ENCODE results near the gene ZNF784.

ZNF784 gene

GRCh38 chr19:55652311-55653128, 28.2 kb upstream of the ZNF784 start:
- intact Hi-C loops (cut with micrococcal nuclease), result no loop called here
- H3K9me3 Mint-ChIP-seq, result no peaks in the 10 kb centered on the region
- peak overlapping the region; percentile 3 for H3K27ac Mint-ChIP-seq
- peaks cover 4% of the 10 kb centered on the region for H3K27me3 Mint-ChIP-seq
- H3K36me3 Mint-ChIP-seq (ENCODE audit: low read depth), result peaks cover 72% of the 10 kb centered on the region
- H3K4me1 Mint-ChIP-seq (ENCODE audit: low read depth), result peaks cover 51% of the 10 kb centered on the region
- no peak overlapping the region for H3K4me3 Mint-ChIP-seq

- Mint-ChIP-seq H3K36me3 (ENCODE audit: low read depth) (peaks cover 72% of the 10 kb centered on the region), H3K9me3 (no peaks in the 10 kb centered on the region), H3K27ac (peak overlapping the region; percentile 2), H3K4me1 (ENCODE audit: low read depth) (peaks cover 45% of the 10 kb centered on the region), H3K4me3 (no peak overlapping the region), H3K27me3 (peaks cover 4% of the 10 kb centered on the region)
- intact Hi-C loops (cut with micrococcal nuclease), result no loop called here
Observed at GRCh38 chr19:55651236-55651635, 26.9 kb upstream of the ZNF784 start.

- intact Hi-C loops (cut with micrococcal nuclease), result no loop called here
- Mint-ChIP-seq H3K36me3 (ENCODE audit: low read depth) (peaks cover 74% of the 10 kb centered on the region), H3K4me1 (ENCODE audit: low read depth) (peaks cover 40% of the 10 kb centered on the region), H3K27ac (peak overlapping the region; percentile 2), H3K9me3 (no peaks in the 10 kb centered on the region), H3K27me3 (peaks cover 4% of the 10 kb centered on the region), H3K4me3 (no peak overlapping the region)
Observed at GRCh38 chr19:55650602-55651230, 26.4 kb upstream of the ZNF784 start.

GRCh38 chr19:55650126-55650557, 25.8 kb upstream of the ZNF784 start:
- intact Hi-C loops (cut with micrococcal nuclease), result no loop called here
- Mint-ChIP-seq H3K4me3 (no peak overlapping the region), H3K36me3 (ENCODE audit: low read depth) (peaks cover 74% of the 10 kb centered on the region), H3K4me1 (ENCODE audit: low read depth) (peaks cover 44% of the 10 kb centered on the region), H3K27me3 (peaks cover 4% of the 10 kb centered on the region), H3K9me3 (no peaks in the 10 kb centered on the region), H3K27ac (peak overlapping the region; percentile 2)

- peaks cover 4% of the 10 kb centered on the region for H3K27me3 Mint-ChIP-seq
- peak overlapping the region; percentile 83 for H3K27ac Mint-ChIP-seq
- H3K36me3 Mint-ChIP-seq (ENCODE audit: low read depth), result peaks cover 74% of the 10 kb centered on the region
- no peaks in the 10 kb centered on the region for H3K9me3 Mint-ChIP-seq
- H3K4me3 Mint-ChIP-seq, result peak overlapping the region; percentile 93
- H3K4me1 Mint-ChIP-seq (ENCODE audit: low read depth), result peaks cover 51% of the 10 kb centered on the region
- intact Hi-C loops (cut with micrococcal nuclease), result no loop called here
Observed at GRCh38 chr19:55649268-55650125, 25.1 kb upstream of the ZNF784 start.

- Mint-ChIP-seq H3K9me3 (no peaks in the 10 kb centered on the region), H3K4me3 (peak overlapping the region; percentile 93), H3K4me1 (ENCODE audit: low read depth) (peaks cover 58% of the 10 kb centered on the region), H3K36me3 (ENCODE audit: low read depth) (peaks cover 74% of the 10 kb centered on the region), H3K27me3 (peaks cover 4% of the 10 kb centered on the region), H3K27ac (peak overlapping the region; percentile 83)
- intact Hi-C loops (cut with micrococcal nuclease), result no loop called here
Observed at GRCh38 chr19:55648585-55649267, 24.4 kb upstream of the ZNF784 start.

GRCh38 chr19:55647732-55648584, 23.6 kb upstream of the ZNF784 start, which contains the start of gene CCDC106:
Gene CCDC106, plus strand, starts transcription at chr19:55648212. Its CDS starts 835 bp downstream, at chr19:55649047.
- peak within 1 kb of the TSS; percentile 93 for H3K4me3 Mint-ChIP-seq
- H3K36me3 Mint-ChIP-seq (ENCODE audit: low read depth), result peaks cover 79% of the 10 kb centered on the region
- H3K4me1 Mint-ChIP-seq (ENCODE audit: low read depth), result peaks cover 65% of the 10 kb centered on the region
- no peaks in the 10 kb centered on the region for H3K9me3 Mint-ChIP-seq
- H3K27ac Mint-ChIP-seq, result peak within 1 kb of the TSS; percentile 83
- peaks cover 4% of the 10 kb centered on the region for H3K27me3 Mint-ChIP-seq
- intact Hi-C loops (cut with micrococcal nuclease), result no loop called here

GRCh38 chr19:55646889-55647731, 22.7 kb upstream of the ZNF784 start:
- Mint-ChIP-seq H3K9me3 (no peaks in the 10 kb centered on the region), H3K4me1 (ENCODE audit: low read depth) (peaks cover 73% of the 10 kb centered on the region), H3K27me3 (peaks cover 4% of the 10 kb centered on the region)

GRCh38 chr19:55645512-55645881, 21.1 kb upstream of the ZNF784 start:
- H3K27me3 Mint-ChIP-seq, result peaks cover 4% of the 10 kb centered on the region
- H3K27ac Mint-ChIP-seq, result no peak overlapping the region
- no peak overlapping the region for H3K4me3 Mint-ChIP-seq
- intact Hi-C loops (cut with micrococcal nuclease), result no loop called here
- peaks cover 78% of the 10 kb centered on the region for H3K4me1 Mint-ChIP-seq (ENCODE audit: low read depth)
- H3K36me3 Mint-ChIP-seq (ENCODE audit: low read depth), result peaks cover 68% of the 10 kb centered on the region
- H3K9me3 Mint-ChIP-seq, result no peaks in the 10 kb centered on the region

More at GRCh38 chr19:55646889-55647731, 22.7 kb upstream of the ZNF784 start:
- Mint-ChIP-seq H3K27ac (peak overlapping the region; percentile 83), H3K4me3 (peak overlapping the region; percentile 93), H3K36me3 (ENCODE audit: low read depth) (peaks cover 76% of the 10 kb centered on the region)
- intact Hi-C loops (cut with micrococcal nuclease), result no loop called here

- Mint-ChIP-seq H3K27me3 (peaks cover 4% of the 10 kb centered on the region), H3K9me3 (no peaks in the 10 kb centered on the region), H3K36me3 (ENCODE audit: low read depth) (peaks cover 63% of the 10 kb centered on the region), H3K27ac (peak overlapping the region; percentile 89), H3K4me1 (ENCODE audit: low read depth) (peaks cover 78% of the 10 kb centered on the region), H3K4me3 (peak overlapping the region; percentile 96)
- intact Hi-C loops (cut with micrococcal nuclease), result no loop called here
Observed at GRCh38 chr19:55644842-55645511, 20.6 kb upstream of the ZNF784 start.

- Mint-ChIP-seq H3K4me3 (peak overlapping the region; percentile 96), H3K4me1 (ENCODE audit: low read depth) (peaks cover 76% of the 10 kb centered on the region), H3K27me3 (peaks cover 4% of the 10 kb centered on the region), H3K9me3 (no peaks in the 10 kb centered on the region), H3K27ac (peak overlapping the region; percentile 89), H3K36me3 (ENCODE audit: low read depth) (peaks cover 57% of the 10 kb centered on the region)
- intact Hi-C loops (cut with micrococcal nuclease), result no loop called here
Observed at GRCh38 chr19:55644191-55644833, 19.9 kb upstream of the ZNF784 start.

Measured in dendritic cell treated with granulocyte-macrophage colony-stimulating factor and Interleukin-4, amounts not matched to agents 40 ng/mL and 50 ng/mL, for 4 days (primary cell).